Panc1 (cell line): Measurements from ENCODE around the gene STRADA.

ENCODE experiments used
- CTCF ChIP-seq: fragments of 450-650 bp; IDR thresholded peaks from 2 replicates; pipeline ENCODE4 v1.5.1; 2017; ENCODE audit warnings: mild to moderate bottlenecking
- POLR2AphosphoS5 ChIP-seq: IDR thresholded peaks from 2 replicates; pipeline ENCODE4 v1.6.1; 2012; ENCODE audit warnings: mild to moderate bottlenecking, low read depth, low read length, moderate library complexity
- SIN3A ChIP-seq: IDR thresholded peaks from 2 replicates; pipeline ENCODE4 v1.6.1; 2012; ENCODE audit warnings: low read depth, mild to moderate bottlenecking, low read length, moderate library complexity, borderline replicate concordance; ENCODE audit not compliant: insufficient read depth
- TCF7L2 ChIP-seq: IDR thresholded peaks from 2 replicates; pipeline ENCODE4 v1.6.1; 2011; ENCODE audit warnings: mild to moderate bottlenecking, low read depth, low read length, inconsistent platforms
- TF ChIP-seq, protein P1 (sequence below), 2 experiments: IDR thresholded peaks; 2 replicates each; pipeline ENCODE4 v1.6.1; 2011 to 2012; ENCODE audit warnings: low read depth in 2 of 2, control low read depth in 1 of 2, low read length in 1 of 2, mild to moderate bottlenecking in 1 of 2, moderate library complexity in 1 of 2; ENCODE audit not compliant: insufficient read depth in 1 of 2

DNA sequence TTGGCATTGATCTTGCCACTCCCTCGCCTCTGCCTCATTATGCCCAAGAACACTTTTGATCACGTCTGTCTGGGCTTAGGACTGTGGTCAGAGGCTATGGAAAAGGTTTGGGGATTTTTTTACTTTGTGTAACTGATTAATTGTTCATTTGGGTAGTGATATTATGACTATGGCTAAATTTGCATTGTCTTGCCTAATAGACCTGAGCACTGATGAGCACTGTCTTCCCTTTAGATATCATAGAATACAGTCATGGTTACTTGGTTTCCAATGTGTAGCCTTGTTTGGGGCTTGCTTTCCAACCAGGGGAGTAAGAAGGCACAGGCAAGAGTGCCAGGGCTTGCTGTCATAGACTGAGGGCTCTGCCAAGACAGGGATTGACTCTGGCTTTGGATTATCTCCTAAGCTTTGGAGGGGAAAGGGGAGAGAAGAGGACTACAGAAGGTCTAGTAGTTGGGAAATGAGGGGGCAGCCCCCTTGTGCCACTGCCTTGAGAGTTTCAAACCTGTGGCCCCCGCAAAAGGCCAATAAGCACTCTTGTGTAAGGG is 55.4 kb downstream of the STRADA start:
- no peak for TF ChIP-seq CTCF
- no peak for TF ChIP-seq POLR2AphosphoS5
- TF ChIP-seq, protein P1, sequence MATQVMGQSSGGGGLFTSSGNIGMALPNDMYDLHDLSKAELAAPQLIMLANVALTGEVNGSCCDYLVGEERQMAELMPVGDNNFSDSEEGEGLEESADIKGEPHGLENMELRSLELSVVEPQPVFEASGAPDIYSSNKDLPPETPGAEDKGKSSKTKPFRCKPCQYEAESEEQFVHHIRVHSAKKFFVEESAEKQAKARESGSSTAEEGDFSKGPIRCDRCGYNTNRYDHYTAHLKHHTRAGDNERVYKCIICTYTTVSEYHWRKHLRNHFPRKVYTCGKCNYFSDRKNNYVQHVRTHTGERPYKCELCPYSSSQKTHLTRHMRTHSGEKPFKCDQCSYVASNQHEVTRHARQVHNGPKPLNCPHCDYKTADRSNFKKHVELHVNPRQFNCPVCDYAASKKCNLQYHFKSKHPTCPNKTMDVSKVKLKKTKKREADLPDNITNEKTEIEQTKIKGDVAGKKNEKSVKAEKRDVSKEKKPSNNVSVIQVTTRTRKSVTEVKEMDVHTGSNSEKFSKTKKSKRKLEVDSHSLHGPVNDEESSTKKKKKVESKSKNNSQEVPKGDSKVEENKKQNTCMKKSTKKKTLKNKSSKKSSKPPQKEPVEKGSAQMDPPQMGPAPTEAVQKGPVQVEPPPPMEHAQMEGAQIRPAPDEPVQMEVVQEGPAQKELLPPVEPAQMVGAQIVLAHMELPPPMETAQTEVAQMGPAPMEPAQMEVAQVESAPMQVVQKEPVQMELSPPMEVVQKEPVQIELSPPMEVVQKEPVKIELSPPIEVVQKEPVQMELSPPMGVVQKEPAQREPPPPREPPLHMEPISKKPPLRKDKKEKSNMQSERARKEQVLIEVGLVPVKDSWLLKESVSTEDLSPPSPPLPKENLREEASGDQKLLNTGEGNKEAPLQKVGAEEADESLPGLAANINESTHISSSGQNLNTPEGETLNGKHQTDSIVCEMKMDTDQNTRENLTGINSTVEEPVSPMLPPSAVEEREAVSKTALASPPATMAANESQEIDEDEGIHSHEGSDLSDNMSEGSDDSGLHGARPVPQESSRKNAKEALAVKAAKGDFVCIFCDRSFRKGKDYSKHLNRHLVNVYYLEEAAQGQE (IDR thresholded peaks at IDR 0.05; ENCODE audit: insufficient read depth in 1 of 2, low read depth in 2 of 2, low read length in 1 of 2): no peak
- no peak for TF ChIP-seq TCF7L2
- no peak for TF ChIP-seq SIN3A
